Middle frontal gyrus (tissue), 1 donor: ENCODE results near the gene SYF2.
A peak's percentile ranks its signal among the peaks of the same experiment; 100 is the strongest.

Experiments
- DNase-seq: peaks from one replicate; pipeline ENCODE4 v3.0.0-alpha.2; 2015; ENCODE audit warnings: low spot score; ENCODE audit errors: extremely low spot score

Gene SYF2

DNA sequence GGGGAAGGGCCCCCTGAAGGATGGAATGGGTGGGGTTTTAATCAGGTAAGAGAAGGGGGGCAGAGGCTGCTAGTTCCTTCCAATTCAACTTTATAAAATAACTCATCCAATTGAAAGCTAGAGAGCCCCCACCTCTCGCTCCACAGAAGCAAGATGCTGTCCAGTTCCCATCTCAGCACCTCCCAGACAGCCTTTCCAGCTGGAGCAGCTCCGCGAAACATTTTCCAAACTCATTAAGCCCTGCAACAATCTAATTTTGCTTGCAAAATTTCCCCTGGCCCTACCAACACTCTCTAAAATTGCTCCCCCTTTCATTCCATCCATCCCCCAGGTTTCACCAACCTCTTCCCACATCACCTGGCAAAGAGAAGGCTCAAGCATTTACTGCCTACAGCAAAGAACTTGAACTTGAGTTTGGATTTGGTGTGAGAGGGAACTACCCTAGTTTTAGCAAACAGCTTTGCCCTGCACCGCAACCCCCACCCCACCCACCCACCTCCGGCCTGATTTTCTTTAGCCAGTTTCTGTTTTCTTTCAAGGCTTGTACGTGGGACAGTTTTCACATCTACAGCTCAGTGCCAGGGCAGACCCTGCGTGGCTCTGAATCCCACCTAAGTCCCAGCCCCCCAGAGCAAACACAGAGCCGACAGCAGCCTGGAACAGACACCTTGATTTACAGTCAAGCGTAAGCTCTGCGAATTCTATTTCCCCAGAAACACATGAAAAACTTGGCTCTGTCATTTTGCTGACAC lies 46.7 kb downstream of the SYF2 start:
- no peak for DNase-seq

DNA sequence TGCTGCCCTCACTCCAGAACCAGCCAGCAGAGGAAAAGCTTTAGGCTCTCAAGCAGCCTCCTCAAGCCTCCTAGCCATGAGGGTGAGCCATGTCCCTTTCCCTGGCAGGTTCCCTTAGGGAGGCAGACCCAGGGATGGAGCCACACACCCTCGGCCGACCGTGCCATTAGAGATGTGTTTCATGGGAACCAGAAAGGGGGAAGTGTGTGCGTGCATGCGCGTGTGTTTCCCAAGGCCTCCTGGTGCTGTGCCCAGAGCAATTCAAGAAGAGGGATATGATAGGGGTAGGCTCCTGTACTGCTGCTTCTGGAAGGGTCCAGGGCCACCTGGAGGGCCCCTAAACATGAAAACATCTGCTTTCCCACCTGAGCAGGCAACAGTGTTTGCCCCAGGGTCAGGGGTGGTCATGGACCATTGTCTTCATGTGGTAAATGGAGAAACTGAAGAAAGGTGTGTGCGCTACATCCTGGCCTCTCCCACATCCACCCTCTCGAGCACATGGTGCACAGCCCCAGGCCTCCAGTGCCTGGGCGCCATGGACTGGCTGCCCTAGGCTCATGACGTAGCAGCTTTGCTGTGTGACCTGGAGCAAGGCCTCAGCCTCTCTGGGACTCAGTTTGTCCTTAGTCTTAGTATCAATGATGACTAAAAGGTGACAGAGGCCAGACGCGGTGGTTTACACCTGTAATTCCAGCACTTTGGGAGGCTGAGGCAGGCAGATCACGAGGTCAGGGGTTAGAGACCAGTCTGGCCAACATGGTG lies 48.1 kb downstream of the SYF2 start:
- DNase-seq = no peak

DNA sequence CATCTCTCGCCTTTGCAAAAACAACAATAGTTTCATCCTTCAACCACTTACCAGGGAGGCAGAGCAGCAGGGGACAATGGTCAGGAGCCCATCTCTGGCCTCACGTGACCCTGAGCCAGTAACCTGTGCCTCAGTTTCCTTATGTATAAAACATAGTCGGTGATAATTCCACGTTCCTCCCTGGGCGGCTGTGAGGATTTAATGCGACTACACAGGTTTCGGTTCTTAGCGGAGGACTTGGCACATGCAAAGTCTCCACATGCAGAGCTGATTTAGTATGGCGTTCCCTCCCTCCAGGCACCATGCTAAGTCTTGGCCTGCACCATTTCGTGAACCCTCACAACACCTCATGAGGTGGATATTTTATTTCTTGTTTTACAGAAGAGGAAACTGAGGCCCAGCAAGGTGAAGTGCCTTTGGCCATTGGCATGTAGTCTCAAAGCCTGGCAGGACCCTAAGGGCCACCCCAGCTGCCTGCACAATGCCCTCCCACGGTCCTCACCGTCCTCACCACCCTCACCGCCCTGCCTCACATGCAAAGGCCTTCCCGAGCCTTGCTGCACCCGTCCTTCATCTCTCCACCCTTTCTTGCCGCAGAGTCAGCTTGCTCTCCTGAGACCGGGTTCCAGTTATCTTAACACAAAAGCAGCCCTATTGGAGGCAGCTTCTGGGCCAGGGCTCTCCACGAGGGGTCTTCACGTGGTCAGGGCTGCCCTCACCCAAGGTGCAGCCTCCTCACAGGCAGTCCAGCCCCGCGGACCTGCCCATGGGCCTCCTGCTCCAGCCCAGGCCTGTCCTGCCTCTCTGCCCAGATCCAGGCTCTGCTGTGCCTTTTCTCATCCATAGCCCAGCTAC lies 48.9 kb downstream of the SYF2 start:
- DNase-seq = no peak

DNA sequence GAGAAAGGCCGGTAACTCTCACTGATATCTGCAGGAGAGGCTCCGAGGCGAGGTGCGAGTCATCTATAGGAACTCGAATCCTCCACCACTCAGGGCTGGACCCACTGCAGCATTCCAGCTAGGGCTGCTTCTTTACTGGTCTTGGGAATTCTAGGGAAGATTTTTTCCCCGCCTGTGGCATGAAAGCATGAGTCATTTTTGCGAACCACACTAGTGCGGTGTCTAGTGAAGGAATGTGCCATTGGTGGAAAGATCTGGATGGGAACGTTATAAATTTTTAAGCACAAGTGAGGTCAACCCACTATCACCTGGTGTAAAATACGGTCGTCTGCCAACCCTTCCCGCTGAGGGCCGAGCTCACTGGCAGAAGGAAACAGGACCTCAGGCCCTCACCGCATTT lies 49.7 kb downstream of the SYF2 start:
- no peak for DNase-seq

DNA sequence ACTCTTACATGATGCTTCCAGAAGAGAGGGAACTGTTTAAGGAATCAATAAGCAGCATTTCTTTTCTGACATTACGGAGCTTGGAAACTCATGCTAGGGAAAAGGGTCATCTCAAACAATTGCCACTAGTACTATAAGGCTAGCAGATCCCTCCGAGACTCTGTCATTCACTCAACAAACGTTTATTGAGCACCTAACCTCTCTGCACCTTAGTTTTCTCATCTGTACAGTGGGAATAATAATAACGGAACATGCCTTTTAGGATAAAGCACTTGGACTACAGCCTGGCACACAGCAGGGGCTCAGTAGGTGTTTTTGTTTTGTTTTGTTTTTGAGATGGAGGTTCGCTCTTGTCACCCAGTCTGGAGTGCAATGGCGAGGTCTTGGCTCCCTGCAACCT lies 51.3 kb downstream of the SYF2 start:
- no peak for DNase-seq

DNA sequence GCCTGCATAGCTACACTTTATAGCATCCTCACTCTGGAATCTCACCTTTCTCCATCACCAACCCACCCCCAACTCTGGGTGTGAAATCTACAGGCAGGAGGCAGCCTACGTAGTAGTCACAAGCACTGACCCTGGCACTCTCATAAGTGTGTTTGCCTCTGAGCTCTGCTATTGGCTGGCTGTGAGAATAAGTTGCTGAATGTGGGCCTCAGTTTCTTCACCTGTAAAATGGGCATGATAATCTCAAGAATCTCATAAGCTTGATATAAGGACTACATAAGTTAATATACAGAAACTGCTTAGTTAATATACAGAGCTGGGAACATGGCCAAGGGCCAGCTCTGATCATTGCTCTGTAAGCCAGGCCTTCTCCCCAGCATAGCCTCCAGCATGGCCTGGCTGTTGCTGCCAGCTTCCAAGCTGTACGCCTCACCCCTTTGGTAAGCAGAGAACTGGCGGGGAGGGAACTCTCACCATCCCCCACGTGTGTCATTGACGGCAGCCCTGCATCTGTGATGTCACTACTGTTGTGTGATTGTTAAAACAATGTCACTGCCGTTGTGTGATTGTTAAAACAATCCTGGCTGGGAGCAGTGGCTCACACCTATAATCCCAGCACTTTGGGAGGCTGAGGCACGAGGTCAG lies 53.3 kb downstream of the SYF2 start:
- DNase-seq = no peak

DNA sequence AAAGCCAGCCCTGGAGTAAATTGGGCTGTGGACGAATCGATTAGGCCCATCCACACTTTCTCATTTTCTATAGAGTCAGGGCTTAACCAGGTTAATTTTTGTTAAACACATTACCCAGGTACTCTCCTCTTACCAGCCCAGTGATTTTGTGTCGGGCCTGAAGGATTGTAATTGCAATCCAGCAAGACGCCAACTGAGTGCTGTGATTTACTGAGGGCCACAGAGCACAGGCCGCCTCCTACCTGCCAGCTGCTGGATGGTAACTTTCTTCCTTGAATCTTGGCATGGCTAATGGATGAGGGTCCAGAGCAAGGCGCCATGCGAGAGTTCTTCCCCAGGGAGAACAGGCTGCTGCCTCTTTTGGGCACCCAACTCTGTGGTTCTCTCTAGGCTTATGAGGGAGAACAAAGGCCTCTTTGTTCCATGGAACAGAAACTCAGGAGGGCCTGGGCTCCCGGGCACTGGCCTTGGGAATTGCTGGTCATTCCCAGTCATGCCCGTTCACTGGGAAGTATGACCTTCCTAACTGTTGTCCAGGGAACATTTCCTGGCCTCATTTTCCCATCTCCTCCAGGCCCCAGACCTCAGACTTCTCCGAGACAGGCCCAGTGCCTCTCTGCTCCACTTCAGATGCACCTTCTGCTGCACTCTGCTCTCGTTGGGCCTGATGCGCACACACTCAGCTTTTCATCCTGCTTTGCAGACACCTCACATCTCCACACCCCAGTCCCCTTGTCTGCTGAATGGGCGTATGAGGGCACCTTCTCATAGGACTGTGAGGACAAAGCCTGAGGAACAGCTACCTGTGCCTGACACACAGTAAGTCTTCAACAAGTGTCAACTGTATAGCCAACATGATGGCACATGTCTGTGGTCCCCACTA lies 57.3 kb downstream of the SYF2 start:
- peak; percentile 10 for DNase-seq

DNA sequence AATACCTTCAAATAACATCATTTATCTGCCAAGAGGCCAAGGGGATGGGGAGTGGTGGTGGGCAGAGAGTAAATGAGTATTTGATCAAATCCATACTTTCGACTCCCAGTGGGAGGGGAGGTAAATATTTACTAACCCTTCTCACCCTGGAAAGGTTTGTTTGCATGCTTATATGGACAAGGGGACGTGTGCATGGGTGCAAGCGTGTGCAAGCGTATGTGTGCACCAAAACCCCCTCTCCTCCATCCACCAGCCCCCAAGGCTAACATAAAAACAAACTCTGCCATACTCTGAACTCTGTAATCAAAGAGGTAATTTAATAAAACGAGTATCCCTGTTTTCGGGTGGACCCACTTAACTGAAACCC lies 58.0 kb downstream of the SYF2 start:
- DNase-seq = no peak

DNA sequence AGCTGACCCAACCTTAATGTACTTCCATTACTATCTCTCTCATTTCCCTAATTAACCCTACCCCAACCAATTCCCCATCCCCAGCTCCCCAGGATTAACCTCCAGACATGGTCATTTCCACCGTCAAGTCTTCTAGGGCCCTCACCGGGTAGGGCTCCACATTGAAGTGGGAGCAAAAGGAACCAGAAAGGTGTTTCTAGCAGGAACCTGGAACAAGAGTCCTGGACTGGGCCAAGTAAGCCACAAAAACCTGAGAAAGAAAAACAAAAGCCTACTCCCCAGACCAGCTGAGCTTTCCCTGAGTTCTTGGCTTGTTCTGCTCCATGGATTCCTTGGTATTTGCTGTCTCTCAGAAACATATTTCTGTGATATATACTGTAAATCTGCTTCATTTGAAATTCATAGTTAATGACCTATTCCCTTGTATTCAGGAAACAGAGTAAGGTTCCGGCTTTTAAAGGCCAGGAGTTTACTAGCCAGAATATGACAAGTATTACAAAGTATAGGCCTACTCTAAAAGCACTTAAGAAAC lies 58.4 kb downstream of the SYF2 start:
- DNase-seq = no peak
